GM23248 (cell line): ENCODE results near the gene CCDC171.

Experiments used
- EZH2 ChIP-seq: fragments of 200-600 bp; sonication (generic); IDR thresholded peaks from 2 replicates; pipeline ENCODE4 v1.6.1; 2018; ENCODE audit warnings: antibody characterized with exemption, mild to moderate bottlenecking; ENCODE audit not compliant: insufficient read depth, poor library complexity, severe bottlenecking
- EZH2phosphoT487 ChIP-seq: fragments of 200-600 bp; sonication (generic); IDR thresholded peaks from 2 replicates; pipeline ENCODE4 v1.6.1; 2018; ENCODE audit warnings: antibody characterized with exemption, moderate library complexity, mild to moderate bottlenecking, low read depth; ENCODE audit not compliant: insufficient read depth

GRCh38 chr9:15522130-15522755 is 30.6 kb upstream of the CCDC171 start:
- no peak for TF ChIP-seq EZH2
- no peak for TF ChIP-seq EZH2phosphoT487
